Esophagus muscularis mucosa (tissue), 4 donors: ENCODE measurements around the gene SLC16A13. TPM values are rescaled to one million over a fixed set of nuclear protein-coding genes. Genes with fewer than 3 reads are reported as not detected.

Experiments used
- DNase-seq: peaks from one replicate; pipeline ENCODE4 v3.0.0-alpha.2; 2017; ENCODE audit errors: extremely low spot score
- H3K27ac ChIP-seq, 4 donors: fragments of 200-600 bp; sonication (generic); replicated peaks in 1 of 4; 1 replicate in 3 of 4; 2 replicates in 1 of 4; pipeline ENCODE4 v1.5.1; 2016 to 2019; ENCODE audit warnings: mild to moderate bottlenecking in 1 of 4
- H3K27me3 ChIP-seq, 4 donors: fragments of 200-600 bp; sonication (generic); one replicate each; pipeline versions ENCODE4 v1.5.1 to v1.6.0; 2016 to 2019
- H3K36me3 ChIP-seq, 4 donors: fragments of 200-600 bp; sonication (generic); one replicate each; pipeline ENCODE4 v1.5.1; 2016 to 2019
- H3K4me1 ChIP-seq, 4 donors: fragments of 200-600 bp; sonication (generic); one replicate each; pipeline ENCODE4 v1.5.1; 2016 to 2019
- H3K4me3 ChIP-seq, 4 donors: fragments of 200-600 bp; sonication (generic); 1 replicate in 2 of 4; 2 replicates in 2 of 4; pipeline ENCODE4 v1.5.1; 2016 to 2019; ENCODE audit warnings: mild to moderate bottlenecking in 4 of 4, moderate library complexity in 1 of 4
- H3K9me3 ChIP-seq, 4 donors: fragments of 200-600 bp; sonication (generic); 1 replicate in 3 of 4; 2 replicates in 1 of 4; pipeline ENCODE4 v1.5.1; 2016 to 2019
- EP300 ChIP-seq: sonication (generic); formaldehyde crosslinking; IDR thresholded peaks from one replicate; pipeline ENCODE4 v1.6.1; 2017; ENCODE audit warnings: antibody characterized with exemption
- POLR2A ChIP-seq: fragments of 450-650 bp; IDR thresholded peaks from one replicate; pipeline ENCODE4 v1.6.1; 2017; ENCODE audit warnings: antibody characterized with exemption, moderate library complexity, mild to moderate bottlenecking, low read depth
- POLR2AphosphoS5 ChIP-seq, 2 donors: sonication (generic); formaldehyde crosslinking; IDR thresholded peaks; one replicate each; pipeline ENCODE4 v1.6.1; 2017; ENCODE audit warnings: antibody characterized with exemption in 2 of 2
- WGBS: methylation state at CpG from one replicate; pipeline ENCODE4 v1.1.5; 2018; 5-methylcytosine and 5-hydroxymethylcytosine counted together
- intact Hi-C: fragments of 100-400 bp; cut with DNase I; formaldehyde crosslinking; loops from one replicate; pipeline ENCODE4 v1.15.1; 2023
- total RNA-seq, 4 donors: library from RNA; depleted of rRNA; stranded (reverse); fragments of >200 nt; gene quantifications; one replicate each; pipeline versions ENCODE4 v1.1.0 to v1.2.1, GENCODE V29; 2016
- TF ChIP-seq, protein P1 (sequence below), 3 experiments: fragments of 200-600 bp in 2 of 3; fragments of 450-650 bp in 1 of 3; sonication (generic) in 2 of 3; IDR thresholded peaks; one replicate each; pipeline ENCODE4 v1.5.1; 2017 to 2019; ENCODE audit warnings: antibody characterized with exemption in 3 of 3, mild to moderate bottlenecking in 2 of 3, moderate library complexity in 1 of 3

Gene SLC16A13
- total RNA-seq, 4 donors from 2014 or later: 0.19 to 1.2 (median 0.65) TPM

DNA sequence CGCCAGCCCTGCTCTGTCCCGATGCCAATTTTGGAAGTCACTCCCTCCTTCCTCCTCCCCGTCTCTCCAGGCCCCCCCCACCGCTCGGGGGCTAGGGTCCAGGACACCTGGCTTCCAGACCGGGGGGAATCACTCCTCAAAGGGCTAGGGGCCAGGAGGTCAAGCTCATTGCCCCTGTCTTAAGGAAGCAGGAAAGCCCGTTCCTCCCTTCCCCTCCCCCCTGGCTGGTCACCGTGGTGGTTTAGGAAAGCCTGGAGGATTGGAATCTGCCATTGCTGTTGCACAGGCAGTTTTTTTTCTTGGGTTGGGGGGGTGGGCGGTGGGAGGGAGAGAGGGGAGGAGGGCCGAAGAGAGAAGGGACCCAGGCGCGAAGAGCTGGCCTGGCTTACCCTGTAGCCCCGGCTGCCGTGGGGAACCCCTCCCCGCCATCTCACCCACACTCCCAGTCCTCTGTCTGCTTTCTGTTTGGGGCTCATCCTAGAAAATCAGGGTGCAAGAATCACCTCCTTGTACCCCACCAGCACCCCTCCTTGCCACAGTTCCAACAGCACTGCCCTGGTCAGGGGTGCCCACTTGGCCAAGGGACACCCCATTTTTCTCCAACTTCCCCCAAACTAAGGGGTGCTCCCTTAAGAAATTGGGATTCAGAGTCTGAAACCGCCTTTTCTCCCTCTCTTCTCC lies 15.8 kb upstream of the SLC16A13 start:
- TF ChIP-seq EP300 (no peak), POLR2A (no peak), POLR2AphosphoS5 (IDR thresholded peaks at IDR 0.05) (peak; percentile 29 to 42)
- TF ChIP-seq, protein P1, sequence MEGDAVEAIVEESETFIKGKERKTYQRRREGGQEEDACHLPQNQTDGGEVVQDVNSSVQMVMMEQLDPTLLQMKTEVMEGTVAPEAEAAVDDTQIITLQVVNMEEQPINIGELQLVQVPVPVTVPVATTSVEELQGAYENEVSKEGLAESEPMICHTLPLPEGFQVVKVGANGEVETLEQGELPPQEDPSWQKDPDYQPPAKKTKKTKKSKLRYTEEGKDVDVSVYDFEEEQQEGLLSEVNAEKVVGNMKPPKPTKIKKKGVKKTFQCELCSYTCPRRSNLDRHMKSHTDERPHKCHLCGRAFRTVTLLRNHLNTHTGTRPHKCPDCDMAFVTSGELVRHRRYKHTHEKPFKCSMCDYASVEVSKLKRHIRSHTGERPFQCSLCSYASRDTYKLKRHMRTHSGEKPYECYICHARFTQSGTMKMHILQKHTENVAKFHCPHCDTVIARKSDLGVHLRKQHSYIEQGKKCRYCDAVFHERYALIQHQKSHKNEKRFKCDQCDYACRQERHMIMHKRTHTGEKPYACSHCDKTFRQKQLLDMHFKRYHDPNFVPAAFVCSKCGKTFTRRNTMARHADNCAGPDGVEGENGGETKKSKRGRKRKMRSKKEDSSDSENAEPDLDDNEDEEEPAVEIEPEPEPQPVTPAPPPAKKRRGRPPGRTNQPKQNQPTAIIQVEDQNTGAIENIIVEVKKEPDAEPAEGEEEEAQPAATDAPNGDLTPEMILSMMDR (IDR thresholded peaks at IDR 0.05): peak in 1 of 3 experiments; percentile 13
- WGBS: 10% methylated on average over 14 of the region's 16 CpGs
- Histone ChIP-seq H3K4me1 (peaks cover 62 to 92% (median 79%) of the 10 kb centered on the region in 4 donors), H3K36me3 (peaks cover 0 to 16% (median 14%) of the 10 kb centered on the region in 4 donors), H3K27me3 (peaks cover 0 to 27% (median 17%) of the 10 kb centered on the region in 4 donors), H3K4me3 (peak overlapping the region; percentile 66 to 78 (median 74)), H3K27ac (peak overlapping the region; percentile 92 to 98 (median 95)), H3K9me3 (no peaks in the 10 kb centered on the region)
- no peak for DNase-seq
- intact Hi-C loops: loop anchor here (5.0 kb wide), 1 partner anchor 108 kb away; no protein-coding TSS in a partner anchor

DNA sequence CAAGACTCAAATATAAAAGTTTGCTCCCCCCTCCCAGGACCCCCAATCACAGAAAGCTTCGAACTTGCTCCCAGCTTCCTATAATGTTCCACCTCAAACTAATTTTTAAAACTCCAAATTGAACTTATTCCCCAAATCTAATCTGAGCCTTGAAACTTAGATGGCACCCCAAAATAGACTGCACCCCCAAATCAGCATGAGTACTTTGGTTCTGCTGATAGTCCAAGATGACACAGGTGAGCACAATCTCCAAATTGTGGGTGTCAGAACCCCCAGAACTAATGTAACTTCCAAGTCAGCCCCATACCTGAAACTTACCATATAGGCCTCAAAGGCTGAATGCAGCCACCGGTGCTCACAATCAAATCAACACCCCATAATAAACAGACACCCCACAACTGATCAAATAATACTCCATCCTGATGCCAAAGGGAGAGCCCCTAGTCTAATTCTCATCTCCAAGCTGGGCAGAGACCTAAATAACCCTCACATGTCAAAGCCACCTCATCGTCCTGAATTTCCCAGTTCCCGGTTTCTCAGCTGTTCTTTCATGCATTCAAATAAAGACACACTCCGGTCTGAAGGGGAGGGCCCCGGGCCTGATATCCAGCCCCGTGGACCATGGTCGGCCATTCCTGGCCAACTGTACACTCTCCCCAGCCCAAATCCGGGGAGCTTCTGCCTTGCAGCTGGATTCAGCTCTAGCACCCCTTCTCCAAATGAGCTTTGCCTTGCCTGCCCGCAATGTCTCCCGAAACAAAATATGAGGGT lies 14.7 kb upstream of the SLC16A13 start:
- peak overlapping the region in 2 of 4 donors; percentile 34 to 45 for H3K4me3 ChIP-seq
- peak overlapping the region; percentile 58 to 98 (median 74) for H3K27ac ChIP-seq
- peaks cover 0 to 21% (median 13%) of the 10 kb centered on the region in 4 donors for H3K36me3 ChIP-seq
- peaks cover 0 to 27% (median 17%) of the 10 kb centered on the region in 4 donors for H3K27me3 ChIP-seq
- no peak for TF ChIP-seq POLR2AphosphoS5 (IDR thresholded peaks at IDR 0.05)
- no peak for TF ChIP-seq EP300
- TF ChIP-seq, protein P1 (IDR thresholded peaks at IDR 0.05): no peak
- no peak for TF ChIP-seq POLR2A
- WGBS: 76% methylated on average over 11 of the region's 11 CpGs
- H3K9me3 ChIP-seq: no peaks in the 10 kb centered on the region
- H3K4me1 ChIP-seq: peaks cover 53 to 81% (median 71%) of the 10 kb centered on the region in 4 donors
- intact Hi-C loops: loop anchor here (5.0 kb wide), 1 partner anchor 109 kb away; no protein-coding TSS in a partner anchor
- no peak for DNase-seq

DNA sequence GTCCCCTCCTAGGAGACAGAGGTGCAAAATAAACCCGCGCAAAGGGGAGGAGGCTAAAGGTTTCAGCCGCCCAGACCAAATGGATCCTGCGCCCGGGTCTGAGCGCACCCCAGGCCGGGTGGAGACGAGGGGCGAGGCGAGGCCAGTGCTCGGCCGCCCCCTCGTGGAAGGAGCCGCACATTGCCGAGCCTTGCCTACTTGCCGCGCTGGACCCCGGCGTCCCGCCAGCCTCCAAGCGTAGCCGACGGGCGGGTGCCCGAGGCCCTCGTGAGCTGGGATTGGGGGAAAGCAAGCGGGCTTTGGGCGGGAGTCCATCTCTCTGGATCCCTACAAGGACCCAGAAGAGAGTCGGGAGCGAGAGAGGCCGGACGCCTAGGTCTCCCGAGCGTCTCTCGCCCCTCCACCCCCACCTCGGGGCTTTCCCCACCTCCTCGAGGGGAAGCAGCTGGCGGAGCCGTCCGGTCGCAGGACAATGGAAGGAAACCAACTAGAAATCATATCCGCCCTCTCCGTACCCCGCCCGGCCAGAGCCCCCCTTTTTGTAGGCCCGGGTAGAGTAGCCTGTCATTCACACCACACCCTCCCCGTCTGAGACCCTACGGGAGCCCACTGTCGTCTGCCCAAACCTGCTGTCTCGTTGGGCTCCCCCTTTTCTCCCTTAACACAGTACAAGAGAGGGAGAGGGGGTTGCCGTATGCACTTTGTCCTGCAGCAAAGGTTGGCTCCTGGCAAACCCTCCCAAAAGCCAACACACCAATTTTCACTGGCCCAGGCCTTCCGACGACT lies 13.6 kb upstream of the SLC16A13 start:
- intact Hi-C loops: loop anchor here (5.0 kb wide), 1 partner anchor 110 kb away; no protein-coding TSS in a partner anchor
- peak overlapping the region; percentile 34 to 54 (median 40) for H3K4me3 ChIP-seq
- peaks cover 54 to 73% (median 66%) of the 10 kb centered on the region in 4 donors for H3K4me1 ChIP-seq

More for the DNA sequence above, 13.6 kb upstream of the SLC16A13 start:
- WGBS: 3% methylated on average over 22 of the region's 53 CpGs
- peaks cover 0 to 23% (median 3%) of the 10 kb centered on the region in 4 donors for H3K36me3 ChIP-seq
- peak overlapping the region; percentile 58 to 80 (median 74) for H3K27ac ChIP-seq
- peak; percentile 94 for DNase-seq
- TF ChIP-seq, protein P1 (IDR thresholded peaks at IDR 0.05): peak; percentile 92 to 100 (median 93)
- TF ChIP-seq POLR2A (no peak), POLR2AphosphoS5 (IDR thresholded peaks at IDR 0.05) (peak; percentile 56 to 58), EP300 (no peak)
- peaks cover 0 to 35% (median 17%) of the 10 kb centered on the region in 4 donors for H3K27me3 ChIP-seq
- no peaks in the 10 kb centered on the region for H3K9me3 ChIP-seq
